GM21390 (cell line): Measurements from ENCODE around the gene ASPM.
A peak's percentile ranks its signal among the peaks of the same experiment; 100 is the strongest.
"Not testable (repeated sequence)": the region's sequence is repeated elsewhere in the genome, so short reads cannot be mapped to it uniquely, and the experiment has no call there.

ENCODE experiments used
- ATAC-seq: cut with Tn5 transposase; IDR thresholded peaks from one replicate; pipeline ENCODE4 v1.9.1; 2021; ENCODE audit not compliant: unreplicated experiment

ASPM gene

GRCh38 chr1:197083474-197083873, 63.0 kb downstream of the ASPM start:
- peak; percentile 55 for ATAC-seq

GRCh38 chr1:197081117-197081753, 65.2 kb downstream of the ASPM start:
- ATAC-seq = no peak

GRCh38 chr1:197080323-197080722, 66.1 kb downstream of the ASPM start:
- ATAC-seq = no peak

- no peak for ATAC-seq
These were observed 69.9 kb downstream of the ASPM start for GRCh38 chr1:197076585-197076984.

- ATAC-seq = no peak
These were observed 72.5 kb downstream of the ASPM start for GRCh38 chr1:197073978-197074377.

- ATAC-seq = no peak
These were observed 79.0 kb downstream of the ASPM start for GRCh38 chr1:197067457-197067818.

- ATAC-seq = no peak
These were observed 79.6 kb downstream of the ASPM start, which contains the start of gene F13B for GRCh38 chr1:197066719-197067456. F13B (minus strand) TSS chr1:197067260; CDS start chr1:197067223, 37 bp downstream.

GRCh38 chr1:197066277-197066676, 80.2 kb downstream of the ASPM start:
- ATAC-seq = no peak

- no peak for ATAC-seq
These were observed 80.9 kb downstream of the ASPM start for GRCh38 chr1:197065559-197065958.

- ATAC-seq = no peak
These were observed 83.3 kb downstream of the ASPM start for GRCh38 chr1:197063212-197063611.

- ATAC-seq = peak; percentile 93
These were observed 83.8 kb downstream of the ASPM start for GRCh38 chr1:197062692-197063091.

GRCh38 chr1:197049100-197049499, 97.4 kb downstream of the ASPM start:
- no peak for ATAC-seq

- ATAC-seq = no peak
These were observed 103.7 kb downstream of the ASPM start for GRCh38 chr1:197042676-197043341.

GRCh38 chr1:197041486-197042353, 104.7 kb downstream of the ASPM start:
- peak; percentile 83 for ATAC-seq

- ATAC-seq = no peak
These were observed 109.6 kb downstream of the ASPM start for GRCh38 chr1:197036861-197037260.

- ATAC-seq = not testable (repeated sequence)
These were observed 111.7 kb downstream of the ASPM start for GRCh38 chr1:197034631-197035339.
